ENCODE data around the gene ZDHHC5. TPM values are rescaled to one million over a fixed set of nuclear protein-coding genes. Genes with fewer than 3 reads are reported as not detected.

ZDHHC5 gene, protein sequence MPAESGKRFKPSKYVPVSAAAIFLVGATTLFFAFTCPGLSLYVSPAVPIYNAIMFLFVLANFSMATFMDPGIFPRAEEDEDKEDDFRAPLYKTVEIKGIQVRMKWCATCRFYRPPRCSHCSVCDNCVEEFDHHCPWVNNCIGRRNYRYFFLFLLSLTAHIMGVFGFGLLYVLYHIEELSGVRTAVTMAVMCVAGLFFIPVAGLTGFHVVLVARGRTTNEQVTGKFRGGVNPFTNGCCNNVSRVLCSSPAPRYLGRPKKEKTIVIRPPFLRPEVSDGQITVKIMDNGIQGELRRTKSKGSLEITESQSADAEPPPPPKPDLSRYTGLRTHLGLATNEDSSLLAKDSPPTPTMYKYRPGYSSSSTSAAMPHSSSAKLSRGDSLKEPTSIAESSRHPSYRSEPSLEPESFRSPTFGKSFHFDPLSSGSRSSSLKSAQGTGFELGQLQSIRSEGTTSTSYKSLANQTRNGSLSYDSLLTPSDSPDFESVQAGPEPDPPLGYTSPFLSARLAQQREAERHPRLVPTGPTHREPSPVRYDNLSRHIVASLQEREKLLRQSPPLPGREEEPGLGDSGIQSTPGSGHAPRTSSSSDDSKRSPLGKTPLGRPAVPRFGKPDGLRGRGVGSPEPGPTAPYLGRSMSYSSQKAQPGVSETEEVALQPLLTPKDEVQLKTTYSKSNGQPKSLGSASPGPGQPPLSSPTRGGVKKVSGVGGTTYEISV
- total RNA-seq, result 10 to 100 TPM; 75.4 to 79.8 TPM
- 124 TPM for polyA plus RNA-seq (ENCODE audit: insufficient read depth, low read depth, low replicate concordance)
- long read RNA-seq, donor 1, full-length matches to known transcripts, result 2 of 43 reads
- long read RNA-seq, donor 1, partial matches to known transcripts, result 41 of 43 reads
- long read RNA-seq, donor 1, other reads (novel, unspliced or antisense), result 0 of 43 reads
- long read RNA-seq, donor 2, full-length matches to known transcripts, result 2 of 23 reads
- long read RNA-seq, donor 2, partial matches to known transcripts, result 21 of 23 reads
- long read RNA-seq, donor 2, other reads (novel, unspliced or antisense), result 0 of 23 reads

DNA sequence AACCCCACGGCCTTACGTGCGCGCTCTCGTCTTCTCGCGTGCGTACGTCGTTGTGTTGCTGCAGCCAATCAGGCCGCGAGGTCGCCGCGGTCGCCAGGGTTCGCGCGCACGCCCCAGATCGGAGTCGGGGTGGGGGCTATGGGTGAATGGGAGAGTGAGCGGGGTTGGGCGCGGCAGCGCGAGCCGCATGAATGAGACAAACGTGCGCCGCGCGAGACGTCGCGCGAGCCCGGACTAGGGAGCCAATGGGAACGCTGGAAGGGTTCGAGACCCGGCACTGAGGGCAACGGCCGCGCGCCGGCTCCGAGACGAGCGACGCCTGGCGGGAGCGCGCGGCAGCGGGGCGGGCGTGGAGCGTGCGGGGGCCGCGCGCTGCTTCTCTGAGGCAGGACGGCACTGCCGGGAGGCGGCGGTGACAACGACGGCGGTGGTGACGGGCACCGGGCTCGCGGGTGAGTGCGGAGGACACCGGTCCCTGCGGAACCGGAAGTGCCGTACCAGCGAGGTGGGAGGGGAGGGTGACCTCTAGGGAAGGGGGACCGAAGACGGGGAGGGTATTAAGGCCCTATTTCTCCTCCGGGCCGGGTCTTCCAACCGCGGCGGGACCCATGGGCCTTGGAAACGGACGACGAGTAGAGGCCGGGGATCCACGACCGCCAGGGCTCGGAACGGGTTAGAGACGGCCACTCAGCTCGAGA lies at the start of gene ZDHHC5:
Gene ZDHHC5 (plus strand): TSS at position 379 of the 698 bp plus-strand sequence. CDS start 4,977 bp downstream, outside the sequence.
- intact Hi-C loops (cut with DNase I; ENCODE audit: low total_unique reads), result no loop called here
- Histone ChIP-seq H3K9me3 (no peaks in the 10 kb centered on the region), H3K27ac (peak within 1 kb of the TSS; percentile 95 to 96), H3K4me3 (peak within 1 kb of the TSS; percentile 97 to 99), H3K36me3 (ENCODE audit: low read depth, missing control alignments) (no peaks in the 10 kb centered on the region), H3K4me1 (peaks cover 4% of the 10 kb centered on the region), H3K27me3 (no peaks in the 10 kb centered on the region)
- 0% methylated on average over 94 of the region's 96 CpGs; no CpG with 5 or more reads in 1 of the 2 donors for WGBS, 2 donors
- TF ChIP-seq CTCF (IDR thresholded peaks at IDR 0.05) (peak; percentile 44 to 51 (median 48)), POLR2A (IDR thresholded peaks at IDR 0.05) (no peak)
- peak; percentile 100 for DNase-seq

DNA sequence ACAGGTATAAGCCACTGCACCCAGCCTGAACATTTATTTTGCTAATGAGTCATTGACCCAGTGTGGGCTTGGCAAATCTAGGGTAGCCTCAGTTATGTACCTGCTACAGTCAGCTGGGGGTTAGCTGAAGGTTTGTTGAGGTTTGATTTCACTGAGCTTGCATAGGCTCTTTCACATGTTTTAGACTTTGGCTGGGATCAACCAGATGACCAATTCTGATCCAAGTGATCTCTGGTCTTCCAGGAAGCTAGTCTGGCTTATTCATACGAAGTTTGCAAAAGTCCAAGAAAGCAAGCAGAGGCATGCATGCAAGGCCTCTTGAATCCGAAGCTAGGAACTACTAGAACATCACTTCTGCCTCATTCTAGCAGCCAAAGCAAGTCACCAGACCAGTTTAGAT lies 49.5 kb upstream of the ZDHHC5 start:
- Histone ChIP-seq H3K9me3 (no peaks in the 10 kb centered on the region), H3K27me3 (no peaks in the 10 kb centered on the region), H3K27ac (no peak overlapping the region), H3K4me1 (no peaks in the 10 kb centered on the region), H3K4me3 (no peak overlapping the region), H3K36me3 (ENCODE audit: low read depth, missing control alignments) (no peaks in the 10 kb centered on the region)
- 89 to 91% methylated on average over 2 of the region's 2 CpGs for WGBS, 2 donors
- TF ChIP-seq POLR2A (IDR thresholded peaks at IDR 0.05) (no peak), CTCF (IDR thresholded peaks at IDR 0.05) (no peak)
- intact Hi-C loops (cut with DNase I; ENCODE audit: low total_unique reads), result no loop called here
- no peak for DNase-seq

DNA sequence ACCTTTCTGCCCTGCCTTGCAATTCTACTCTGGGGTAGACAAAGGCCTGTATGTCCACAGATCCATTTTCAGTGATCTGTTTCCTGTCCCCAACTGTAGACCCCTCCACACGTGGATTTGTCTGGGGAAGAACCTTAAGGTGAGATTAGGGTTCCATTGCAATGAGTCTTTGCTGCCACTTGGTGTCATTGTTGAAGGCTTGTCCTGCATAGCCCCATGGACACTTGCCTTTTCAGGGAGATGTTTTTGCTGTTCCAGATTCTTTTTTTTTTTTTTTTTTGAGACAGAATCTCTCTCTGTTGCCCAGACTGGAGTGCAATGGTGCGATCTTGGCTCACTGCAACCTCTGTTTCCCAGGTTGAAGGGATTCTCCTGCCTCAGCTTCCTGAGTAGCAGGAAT lies 48.6 kb upstream of the ZDHHC5 start:
- no peak for DNase-seq
- H3K36me3 ChIP-seq (ENCODE audit: low read depth, missing control alignments), result no peaks in the 10 kb centered on the region
- intact Hi-C loops (cut with DNase I; ENCODE audit: low total_unique reads), result no loop called here
- no peak overlapping the region for H3K27ac ChIP-seq
- no peak overlapping the region for H3K4me3 ChIP-seq
- H3K27me3 ChIP-seq, result no peaks in the 10 kb centered on the region
- H3K4me1 ChIP-seq, result no peaks in the 10 kb centered on the region
- TF ChIP-seq POLR2A (IDR thresholded peaks at IDR 0.05), result no peak
- TF ChIP-seq CTCF (IDR thresholded peaks at IDR 0.05), result no peak
- no peaks in the 10 kb centered on the region for H3K9me3 ChIP-seq
- WGBS, 2 donors, result 89 to 96% methylated on average over 2 of the region's 2 CpGs

DNA sequence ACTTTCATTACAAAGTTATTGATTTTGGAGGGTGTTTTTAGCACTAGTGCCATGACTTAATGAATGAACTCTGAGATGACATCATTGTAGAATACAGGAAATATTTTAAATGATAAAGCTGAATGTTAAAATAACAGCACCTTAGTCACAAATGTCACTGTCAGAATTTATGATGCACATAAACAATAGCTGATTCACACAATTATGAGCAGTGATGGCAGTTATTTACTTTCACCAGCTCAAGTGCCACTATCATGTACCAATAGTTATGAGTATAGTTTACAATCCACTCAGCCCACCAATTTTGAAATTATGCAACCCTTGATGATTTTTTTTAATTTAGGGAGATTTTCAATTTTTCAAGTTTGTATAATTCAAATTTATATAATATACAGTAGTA lies 47.4 kb upstream of the ZDHHC5 start:
- intact Hi-C loops (cut with DNase I; ENCODE audit: low total_unique reads), result no loop called here
- no peak for DNase-seq
- Histone ChIP-seq H3K27me3 (no peaks in the 10 kb centered on the region), H3K4me3 (no peak overlapping the region), H3K4me1 (no peaks in the 10 kb centered on the region), H3K27ac (no peak overlapping the region), H3K9me3 (no peaks in the 10 kb centered on the region), H3K36me3 (ENCODE audit: low read depth, missing control alignments) (no peaks in the 10 kb centered on the region)
- TF ChIP-seq POLR2A (IDR thresholded peaks at IDR 0.05) (no peak), CTCF (IDR thresholded peaks at IDR 0.05) (no peak)

All from testis (tissue), 5 donors.